Prostate gland (tissue), 2 donors: ENCODE measurements around the gene PCLO. TPM values are rescaled to one million over a fixed set of nuclear protein-coding genes. Genes with fewer than 3 reads are reported as not detected.

Source experiments
- DNase-seq: peaks from one replicate; pipeline ENCODE4 v3.0.0-alpha.2; 2019; ENCODE audit warnings: low spot score
- H3K27ac ChIP-seq, 2 donors: fragments of 200-600 bp; sonication (generic); 2 replicates each; pipeline ENCODE4 v1.5.1; 2017 to 2019
- H3K27me3 ChIP-seq: fragments of 200-600 bp; sonication (generic); replicated peaks from 2 replicates; pipeline ENCODE4 v1.5.1; 2019; ENCODE audit not compliant: insufficient read depth
- H3K36me3 ChIP-seq, 2 donors: fragments of 200-600 bp; sonication (generic); 1 replicate in 1 of 2; 2 replicates in 1 of 2; pipeline versions ENCODE4 v1.5.1 to v1.8.1; 2017 to 2019
- H3K4me1 ChIP-seq: fragments of 200-600 bp; sonication (generic); replicated peaks from 2 replicates; pipeline ENCODE4 v1.5.1; 2019
- H3K4me3 ChIP-seq, 2 donors: fragments of 200-600 bp; sonication (generic); 2 replicates each; pipeline ENCODE4 v1.5.1; 2017 to 2019
- H3K9me3 ChIP-seq: fragments of 200-600 bp; sonication (generic); 2 replicates; pipeline ENCODE4 v1.5.1; 2017
- POLR2A ChIP-seq: fragments of 450-650 bp; IDR thresholded peaks from one replicate; pipeline ENCODE4 v1.6.1; 2016; ENCODE audit warnings: antibody characterized with exemption, mild to moderate bottlenecking
- POLR2AphosphoS5 ChIP-seq: sonication (generic); formaldehyde crosslinking; IDR thresholded peaks from one replicate; pipeline ENCODE4 v1.6.1; 2017; ENCODE audit warnings: antibody characterized with exemption
- WGBS: methylation state at CpG from one replicate; pipeline ENCODE4 v1.1.5; 2018; 5-methylcytosine and 5-hydroxymethylcytosine counted together
- intact Hi-C: fragments of 100-400 bp; cut with DNase I; formaldehyde crosslinking; loops from one replicate; pipeline ENCODE4 v1.14.2; 2022
- total RNA-seq, 2 donors: library from RNA; depleted of rRNA; stranded (reverse); fragments of >200 nt; gene quantifications; one replicate each; pipeline ENCODE4 v1.1.0, GENCODE V29; 2016
- TF ChIP-seq, protein P1 (sequence below), 4 experiments: fragments of 200-600 bp in 2 of 4; fragments of 450-650 bp in 2 of 4; sonication (generic) in 2 of 4; IDR thresholded peaks; 1 replicate in 3 of 4; 2 replicates in 1 of 4; pipeline ENCODE4 v1.5.1; 2016 to 2019; ENCODE audit warnings: antibody characterized with exemption in 4 of 4, mild to moderate bottlenecking in 2 of 4, moderate library complexity in 2 of 4

The PCLO gene
- total RNA-seq, 2 donors from 2014 or later = 14.5 to 25.2 TPM

DNA sequence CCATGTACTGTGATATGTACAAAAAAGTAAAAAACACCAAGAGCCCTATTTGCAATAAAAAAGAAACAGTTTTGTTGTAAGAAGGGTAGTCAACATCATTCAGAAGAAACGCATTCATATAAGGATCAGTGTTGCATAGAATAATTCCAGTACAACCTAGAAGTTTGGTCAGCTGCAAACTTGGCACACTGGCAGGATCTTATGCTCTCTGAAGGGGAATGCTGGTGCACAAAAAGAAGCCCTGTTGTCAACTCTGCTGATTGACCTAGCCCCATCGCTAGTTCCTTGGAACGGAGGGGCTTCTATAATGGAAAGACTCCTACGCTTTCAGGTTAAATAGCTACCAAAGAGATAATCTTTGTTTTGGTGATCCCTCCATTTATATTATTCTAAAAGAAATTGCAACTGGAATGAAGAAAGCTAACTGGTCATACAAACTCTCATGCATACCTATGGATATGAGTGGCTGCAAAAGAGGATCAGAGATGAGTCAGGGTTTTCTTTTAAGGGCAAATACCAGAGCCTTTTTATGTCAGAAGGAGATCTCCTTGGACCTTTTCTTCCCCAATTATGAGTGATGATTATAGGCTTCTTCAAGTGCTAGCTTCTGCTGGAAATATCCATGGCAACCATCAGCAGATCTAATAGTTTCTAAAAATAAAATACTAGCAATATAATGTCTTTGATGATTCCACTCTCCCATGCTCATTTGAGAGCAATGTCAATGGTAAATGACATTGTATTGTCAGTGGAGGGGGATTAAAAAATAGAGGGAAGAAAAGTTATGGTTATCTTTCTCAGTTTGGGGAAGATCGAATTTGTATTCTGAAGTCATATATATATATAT is 406.8 kb downstream of the PCLO start:
- H3K4me1 ChIP-seq = no peaks in the 10 kb centered on the region
- 92% methylated on average over 5 of the region's 5 CpGs for WGBS
- TF ChIP-seq POLR2A = no peak
- TF ChIP-seq, protein P1, sequence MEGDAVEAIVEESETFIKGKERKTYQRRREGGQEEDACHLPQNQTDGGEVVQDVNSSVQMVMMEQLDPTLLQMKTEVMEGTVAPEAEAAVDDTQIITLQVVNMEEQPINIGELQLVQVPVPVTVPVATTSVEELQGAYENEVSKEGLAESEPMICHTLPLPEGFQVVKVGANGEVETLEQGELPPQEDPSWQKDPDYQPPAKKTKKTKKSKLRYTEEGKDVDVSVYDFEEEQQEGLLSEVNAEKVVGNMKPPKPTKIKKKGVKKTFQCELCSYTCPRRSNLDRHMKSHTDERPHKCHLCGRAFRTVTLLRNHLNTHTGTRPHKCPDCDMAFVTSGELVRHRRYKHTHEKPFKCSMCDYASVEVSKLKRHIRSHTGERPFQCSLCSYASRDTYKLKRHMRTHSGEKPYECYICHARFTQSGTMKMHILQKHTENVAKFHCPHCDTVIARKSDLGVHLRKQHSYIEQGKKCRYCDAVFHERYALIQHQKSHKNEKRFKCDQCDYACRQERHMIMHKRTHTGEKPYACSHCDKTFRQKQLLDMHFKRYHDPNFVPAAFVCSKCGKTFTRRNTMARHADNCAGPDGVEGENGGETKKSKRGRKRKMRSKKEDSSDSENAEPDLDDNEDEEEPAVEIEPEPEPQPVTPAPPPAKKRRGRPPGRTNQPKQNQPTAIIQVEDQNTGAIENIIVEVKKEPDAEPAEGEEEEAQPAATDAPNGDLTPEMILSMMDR (IDR thresholded peaks at IDR 0.05) = no peak
- no peak for TF ChIP-seq POLR2AphosphoS5
- intact Hi-C loops = no loop called here
- H3K9me3 ChIP-seq = no peaks in the 10 kb centered on the region
- H3K27me3 ChIP-seq = no peaks in the 10 kb centered on the region
- no peak overlapping the region for H3K27ac ChIP-seq
- no peak for DNase-seq
- no peak overlapping the region for H3K4me3 ChIP-seq
- no peaks in the 10 kb centered on the region for H3K36me3 ChIP-seq

DNA sequence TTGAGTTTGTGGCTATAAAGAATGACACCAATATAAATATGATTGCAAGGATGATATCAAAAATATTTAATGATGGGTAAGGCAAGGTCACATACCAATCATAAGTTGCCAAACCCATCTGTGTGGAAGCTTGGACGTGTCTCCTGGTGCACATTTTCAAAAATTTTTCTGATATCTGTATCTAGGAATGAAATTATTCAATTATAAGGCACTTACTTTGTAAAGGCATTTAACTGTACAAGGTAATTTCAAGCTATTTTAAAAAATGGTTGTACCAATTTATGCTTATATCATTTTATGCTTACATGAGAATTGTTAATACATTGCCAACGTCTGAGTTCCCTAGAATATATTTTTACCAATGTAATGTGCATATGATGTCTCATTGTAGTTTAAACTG is 412.7 kb downstream of the PCLO start:
- TF ChIP-seq POLR2A = no peak
- no peak for TF ChIP-seq POLR2AphosphoS5
- TF ChIP-seq, protein P1 (IDR thresholded peaks at IDR 0.05) = no peak
- Histone ChIP-seq H3K27me3 (no peaks in the 10 kb centered on the region), H3K4me1 (no peaks in the 10 kb centered on the region), H3K9me3 (no peaks in the 10 kb centered on the region), H3K36me3 (no peaks in the 10 kb centered on the region), H3K4me3 (no peak overlapping the region), H3K27ac (no peak overlapping the region)
- DNase-seq = no peak
- intact Hi-C loops = no loop called here
- WGBS = 80% methylated on average over 2 of the region's 2 CpGs

DNA sequence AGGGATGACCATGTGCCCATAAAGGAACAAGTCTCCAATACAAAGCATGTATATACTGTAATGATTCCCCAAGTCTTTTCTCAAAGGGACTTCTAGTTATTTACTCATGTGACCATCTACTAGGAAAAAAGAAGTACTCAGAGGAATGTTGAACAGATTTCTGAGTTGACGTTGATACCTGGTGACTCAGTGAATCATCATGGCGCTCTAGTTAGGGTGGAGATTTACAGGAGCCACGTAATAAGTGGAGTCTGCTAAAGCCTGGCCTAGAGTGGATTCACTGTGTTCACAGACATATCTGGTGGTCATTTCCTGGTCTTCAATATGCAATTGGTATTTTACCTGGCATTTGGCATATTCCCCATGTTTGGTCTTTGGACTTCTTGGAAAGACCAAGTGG is 416.9 kb downstream of the PCLO start:
- intact Hi-C loops = no loop called here
- no peaks in the 10 kb centered on the region for H3K4me1 ChIP-seq
- H3K27me3 ChIP-seq = no peaks in the 10 kb centered on the region
- H3K4me3 ChIP-seq = no peak overlapping the region
- no peak overlapping the region for H3K27ac ChIP-seq
- no peaks in the 10 kb centered on the region for H3K9me3 ChIP-seq
- WGBS = 82% methylated on average over 3 of the region's 3 CpGs
- no peak for DNase-seq
- H3K36me3 ChIP-seq = no peaks in the 10 kb centered on the region
- TF ChIP-seq POLR2AphosphoS5 (no peak), POLR2A (no peak)
- TF ChIP-seq, protein P1 (IDR thresholded peaks at IDR 0.05) = no peak

DNA sequence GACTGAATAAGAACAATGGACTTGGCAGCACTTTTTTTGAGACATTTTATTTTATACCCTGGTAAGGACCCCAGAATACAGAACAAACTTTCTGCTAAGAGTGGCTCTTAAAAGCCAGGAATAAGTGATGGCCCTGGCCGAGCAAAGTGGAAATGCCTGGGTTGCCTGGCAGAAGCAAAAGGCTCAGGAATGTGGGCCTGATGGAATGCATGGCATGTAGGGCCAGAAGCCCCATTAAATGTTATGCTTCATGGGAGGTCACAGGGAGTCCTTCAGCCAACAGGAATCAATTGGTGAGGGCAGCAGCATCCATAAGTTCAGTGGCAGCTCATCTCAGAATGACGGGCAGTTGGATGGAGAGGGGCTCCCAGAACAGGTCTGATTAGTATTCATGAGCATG is 417.6 kb downstream of the PCLO start:
- no peaks in the 10 kb centered on the region for H3K36me3 ChIP-seq
- H3K4me3 ChIP-seq = no peak overlapping the region
- H3K27ac ChIP-seq = no peak overlapping the region
- no peak for DNase-seq
- 61% methylated on average over 2 of the region's 2 CpGs for WGBS
- H3K4me1 ChIP-seq = no peaks in the 10 kb centered on the region
- H3K9me3 ChIP-seq = no peaks in the 10 kb centered on the region
- intact Hi-C loops = no loop called here
- H3K27me3 ChIP-seq = no peaks in the 10 kb centered on the region
- TF ChIP-seq POLR2AphosphoS5 (no peak), POLR2A (no peak)
- TF ChIP-seq, protein P1 (IDR thresholded peaks at IDR 0.05) = no peak

DNA sequence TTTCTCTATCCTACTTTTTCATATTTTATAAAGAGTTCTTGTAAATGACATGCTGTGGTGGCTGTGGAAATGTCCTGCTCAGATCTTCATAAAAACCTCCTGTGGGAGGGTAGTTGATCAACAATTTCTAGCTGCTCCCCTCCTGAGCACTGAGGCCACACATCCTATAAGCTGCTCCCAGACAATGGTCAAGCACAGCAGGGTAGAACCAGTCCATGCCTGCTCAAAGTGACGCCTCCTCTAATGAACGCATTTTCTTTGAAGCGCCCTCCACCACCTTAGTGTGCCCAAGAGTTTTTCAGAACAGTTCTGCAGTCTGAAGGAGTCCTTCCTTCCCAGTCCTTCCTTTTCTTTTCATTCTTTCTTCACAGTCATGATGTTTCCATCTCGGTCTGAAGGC is 420.5 kb downstream of the PCLO start:
- TF ChIP-seq POLR2AphosphoS5 = no peak
- no peak for TF ChIP-seq POLR2A
- TF ChIP-seq, protein P1 (IDR thresholded peaks at IDR 0.05) = no peak
- H3K4me3 ChIP-seq = no peak overlapping the region
- H3K9me3 ChIP-seq = no peaks in the 10 kb centered on the region
- no peaks in the 10 kb centered on the region for H3K4me1 ChIP-seq
- WGBS = 92% methylated on average over 4 of the region's 4 CpGs
- intact Hi-C loops = no loop called here
- no peaks in the 10 kb centered on the region for H3K36me3 ChIP-seq
- DNase-seq = no peak
- H3K27ac ChIP-seq = no peak overlapping the region
- H3K27me3 ChIP-seq = no peaks in the 10 kb centered on the region
